NT2/D1 (cell line): ENCODE data around the gene CNNM3.

Experiments
- DNase-seq: peaks from one replicate; pipeline ENCODE4 v3.0.0-alpha.2; 2011; ENCODE audit warnings: low read depth, low spot score
- H3K27me3 ChIP-seq: 2 replicates; pipeline ENCODE4 v1.6.0; 2011; ENCODE audit warnings: mild to moderate bottlenecking; ENCODE audit not compliant: insufficient read length, insufficient read depth
- H3K36me3 ChIP-seq: 2 replicates; pipeline ENCODE4 v1.6.1; 2011; ENCODE audit warnings: mild to moderate bottlenecking, low read length, mixed read lengths; ENCODE audit not compliant: insufficient read depth, insufficient read length
- H3K4me1 ChIP-seq: 2 replicates; pipeline ENCODE4 v1.5.1; 2011; ENCODE audit not compliant: insufficient read depth, insufficient read length
- H3K4me3 ChIP-seq: 2 replicates; pipeline ENCODE4 v1.5.1; 2011; ENCODE audit warnings: low read depth; ENCODE audit not compliant: insufficient read length
- H3K9ac ChIP-seq: 2 replicates; pipeline ENCODE4 v1.6.0; 2011; ENCODE audit warnings: low read depth; ENCODE audit not compliant: insufficient read length
- H3K9me3 ChIP-seq: 2 replicates; pipeline ENCODE4 v1.5.1; 2011; ENCODE audit warnings: mild to moderate bottlenecking, low read length; ENCODE audit not compliant: insufficient read depth
- SUZ12 ChIP-seq: IDR thresholded peaks from 2 replicates; pipeline ENCODE4 v1.6.1; 2011; ENCODE audit not compliant: insufficient read length, insufficient read depth; ENCODE audit errors: extremely low read depth
- YY1 ChIP-seq: IDR thresholded peaks from 2 replicates; pipeline ENCODE4 v1.6.1; 2011; ENCODE audit not compliant: insufficient read length, insufficient read depth
- ZNF274 ChIP-seq: IDR thresholded peaks from 2 replicates; pipeline ENCODE4 v1.6.1; 2011; ENCODE audit warnings: mild to moderate bottlenecking, low read depth, low read length

Gene CNNM3

GRCh38 chr2:96806468-96807126 lies 9.5 kb upstream of the CNNM3 start:
- H3K4me1 ChIP-seq, result no peaks in the 10 kb centered on the region
- H3K9me3 ChIP-seq, result no peaks in the 10 kb centered on the region
- no peak for DNase-seq
- TF ChIP-seq YY1, result no peak
- no peak for TF ChIP-seq ZNF274
- no peak for TF ChIP-seq SUZ12
- no peaks in the 10 kb centered on the region for H3K27me3 ChIP-seq
- no peak overlapping the region for H3K9ac ChIP-seq
- H3K4me3 ChIP-seq, result no peak overlapping the region
- H3K36me3 ChIP-seq, result peaks cover 40% of the 10 kb centered on the region

- Histone ChIP-seq H3K4me3 (no peak overlapping the region), H3K9ac (no peak overlapping the region), H3K4me1 (no peaks in the 10 kb centered on the region), H3K36me3 (peaks cover 38% of the 10 kb centered on the region), H3K27me3 (no peaks in the 10 kb centered on the region), H3K9me3 (no peaks in the 10 kb centered on the region)
- DNase-seq, result no peak
- no peak for TF ChIP-seq SUZ12
- no peak for TF ChIP-seq YY1
- TF ChIP-seq ZNF274, result no peak
Observed at GRCh38 chr2:96807127-96807471, 9.0 kb upstream of the CNNM3 start.

DNA sequence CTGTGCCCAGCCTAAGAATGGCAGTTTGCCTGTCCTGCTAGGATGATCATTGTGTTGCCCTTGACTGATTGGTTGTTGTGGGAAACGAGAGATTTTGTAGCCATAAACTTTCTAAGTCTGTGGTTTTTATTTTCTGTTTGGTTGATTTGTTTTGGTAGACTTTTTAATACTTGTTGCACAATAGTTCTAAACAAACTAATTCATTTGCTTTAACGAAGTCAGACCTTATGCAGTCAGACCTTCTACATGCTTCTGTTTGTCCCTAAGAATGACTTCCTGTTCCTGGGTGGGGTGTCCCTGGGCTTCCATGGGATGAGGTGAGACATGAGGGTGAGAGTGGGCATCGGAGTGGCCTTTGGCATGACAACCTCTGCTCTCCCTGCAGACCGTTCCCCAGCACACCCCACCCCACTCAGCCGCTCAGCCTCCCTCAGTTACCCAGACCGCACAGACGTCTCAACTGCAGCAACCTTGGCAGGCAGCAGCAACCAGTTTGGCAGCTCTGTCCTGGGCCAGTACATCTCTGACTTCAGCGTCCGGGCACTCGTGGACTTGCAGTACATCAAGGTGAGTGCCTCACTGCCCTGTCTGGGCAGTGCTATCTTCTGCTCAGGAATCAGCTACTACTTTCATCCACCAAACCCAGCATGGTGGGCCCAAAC lies 7.8 kb upstream of the CNNM3 start:
- TF ChIP-seq ZNF274 (no peak), YY1 (no peak), SUZ12 (no peak)
- H3K27me3 ChIP-seq, result no peaks in the 10 kb centered on the region
- no peaks in the 10 kb centered on the region for H3K4me1 ChIP-seq
- no peaks in the 10 kb centered on the region for H3K9me3 ChIP-seq
- H3K36me3 ChIP-seq, result peaks cover 35% of the 10 kb centered on the region
- H3K4me3 ChIP-seq, result no peak overlapping the region
- H3K9ac ChIP-seq, result no peak overlapping the region
- no peak for DNase-seq

DNA sequence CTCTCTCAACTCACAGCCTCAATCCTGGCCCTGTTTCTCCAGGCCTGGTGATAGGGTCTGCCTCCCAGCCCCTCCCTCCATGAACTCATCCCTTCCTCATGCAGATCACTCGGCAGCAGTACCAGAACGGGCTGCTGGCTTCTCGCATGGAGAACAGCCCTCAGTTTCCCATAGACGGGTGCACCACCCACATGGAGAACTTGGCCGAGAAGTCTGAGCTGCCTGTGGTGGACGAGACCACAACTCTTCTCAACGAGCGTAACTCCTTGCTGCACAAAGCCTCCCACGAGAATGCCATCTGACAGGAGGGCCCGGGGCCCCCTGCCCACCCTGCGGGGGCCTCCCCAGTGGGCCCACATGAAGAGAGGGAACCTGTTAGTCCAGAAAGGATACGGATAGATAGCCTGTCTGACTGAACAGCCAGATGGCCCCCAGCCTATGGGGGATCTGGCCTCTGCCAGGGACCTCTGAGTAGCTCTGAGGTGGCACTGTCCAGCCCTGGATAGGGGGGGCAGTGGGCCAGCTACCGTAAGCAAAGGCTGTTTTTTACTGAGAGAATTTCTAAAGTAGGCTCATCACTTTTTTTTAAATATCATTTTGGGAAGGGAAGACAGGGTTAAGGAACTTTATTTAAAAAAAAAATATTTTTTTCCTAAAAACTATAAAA lies 6.7 kb upstream of the CNNM3 start:
- no peak for DNase-seq
- Histone ChIP-seq H3K4me3 (no peak overlapping the region), H3K36me3 (peaks cover 35% of the 10 kb centered on the region), H3K9ac (no peak overlapping the region), H3K27me3 (no peaks in the 10 kb centered on the region), H3K9me3 (no peaks in the 10 kb centered on the region), H3K4me1 (no peaks in the 10 kb centered on the region)
- TF ChIP-seq SUZ12 (no peak), YY1 (no peak), ZNF274 (no peak)

GRCh38 chr2:96809951-96810782 lies 5.9 kb upstream of the CNNM3 start:
- H3K9me3 ChIP-seq, result no peaks in the 10 kb centered on the region
- H3K9ac ChIP-seq, result no peak overlapping the region
- no peak for TF ChIP-seq ZNF274
- no peak for TF ChIP-seq YY1
- TF ChIP-seq SUZ12, result no peak
- DNase-seq, result no peak
- H3K4me3 ChIP-seq, result no peak overlapping the region
- H3K36me3 ChIP-seq, result peaks cover 35% of the 10 kb centered on the region
- no peaks in the 10 kb centered on the region for H3K4me1 ChIP-seq
- peaks cover 4% of the 10 kb centered on the region for H3K27me3 ChIP-seq

- DNase-seq, result no peak
- Histone ChIP-seq H3K9me3 (no peaks in the 10 kb centered on the region), H3K4me1 (no peaks in the 10 kb centered on the region), H3K9ac (no peak overlapping the region), H3K36me3 (peaks cover 35% of the 10 kb centered on the region), H3K4me3 (no peak overlapping the region), H3K27me3 (peaks cover 9% of the 10 kb centered on the region)
- TF ChIP-seq SUZ12 (no peak), YY1 (no peak), ZNF274 (no peak)
Observed at GRCh38 chr2:96810783-96811192, 5.3 kb upstream of the CNNM3 start.

DNA sequence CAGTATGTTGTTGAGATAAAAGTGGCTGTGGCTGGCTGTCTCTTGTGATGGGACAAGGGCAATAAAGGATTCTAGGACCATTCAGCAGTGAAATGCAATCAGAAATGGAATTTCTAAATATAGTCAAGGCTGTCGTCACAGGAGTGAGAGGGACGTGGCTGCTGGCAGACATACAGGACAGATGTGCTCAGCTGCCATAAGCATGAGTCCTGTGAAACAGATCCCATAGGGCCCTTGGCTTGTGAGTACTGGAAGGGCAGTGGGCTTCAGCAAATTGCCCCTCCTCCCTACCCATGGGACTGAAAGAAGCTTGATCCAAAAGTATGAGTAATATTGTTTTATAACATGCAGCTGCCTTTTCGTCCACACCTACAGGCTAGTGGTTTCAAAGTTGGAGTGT lies 4.2 kb upstream of the CNNM3 start:
- no peak overlapping the region for H3K4me3 ChIP-seq
- no peak overlapping the region for H3K9ac ChIP-seq
- peaks cover 35% of the 10 kb centered on the region for H3K36me3 ChIP-seq
- DNase-seq, result no peak
- H3K9me3 ChIP-seq, result no peaks in the 10 kb centered on the region
- TF ChIP-seq YY1 (no peak), ZNF274 (no peak), SUZ12 (no peak)
- no peaks in the 10 kb centered on the region for H3K4me1 ChIP-seq
- peaks cover 9% of the 10 kb centered on the region for H3K27me3 ChIP-seq
